DOHH2 (cell line): Measurements from ENCODE around the gene TBC1D22A.

Experiments used
- H3F3A ChIP-seq: fragments of 200-600 bp; sonication (generic), shearing (Covaris generic); 2 replicates; pipeline ENCODE4 v1.6.0; 2016; ENCODE audit warnings: antibody characterized with exemption, mild to moderate bottlenecking; ENCODE audit not compliant: control insufficient read depth, insufficient read depth
- H3K27ac ChIP-seq: fragments of 200-600 bp; sonication (generic); 2 replicates; pipeline ENCODE4 v1.5.1; 2014; ENCODE audit warnings: low read depth, mild to moderate bottlenecking, low read length, moderate library complexity
- H3K27me3 ChIP-seq: fragments of 200-600 bp; sonication (generic); 2 replicates; pipeline ENCODE4 v1.6.1; 2014; ENCODE audit warnings: mild to moderate bottlenecking, low read length, mixed read lengths; ENCODE audit not compliant: control insufficient read depth
- H3K36me3 ChIP-seq: fragments of 200-600 bp; sonication (generic); 2 replicates; pipeline ENCODE4 v1.6.1; 2014; ENCODE audit warnings: mild to moderate bottlenecking, low read length, moderate library complexity, mixed read lengths; ENCODE audit not compliant: control insufficient read depth
- H3K4me1 ChIP-seq: fragments of 200-600 bp; sonication (generic); 2 replicates; pipeline ENCODE4 v1.6.1; 2014; ENCODE audit warnings: mild to moderate bottlenecking, low read length, mixed read lengths; ENCODE audit not compliant: control insufficient read depth
- H3K4me2 ChIP-seq: fragments of 200-600 bp; sonication (generic); 2 replicates; pipeline ENCODE4 v1.6.0; 2014; ENCODE audit warnings: mild to moderate bottlenecking, low read length, moderate library complexity
- H3K4me3 ChIP-seq: fragments of 200-600 bp; sonication (generic); 2 replicates; pipeline ENCODE4 v1.5.1; 2014; ENCODE audit warnings: mild to moderate bottlenecking, low read length, mixed read lengths
- H3K79me2 ChIP-seq: fragments of 200-600 bp; sonication (generic); 2 replicates; pipeline ENCODE4 v1.6.1; 2014; ENCODE audit warnings: mild to moderate bottlenecking, low read length, mixed read lengths; ENCODE audit not compliant: control insufficient read depth
- H3K9me2 ChIP-seq: fragments of 200-600 bp; sonication (generic); replicated peaks from 2 replicates; pipeline ENCODE4 v1.6.1; 2014; ENCODE audit warnings: mild to moderate bottlenecking, low read length, mixed read lengths; ENCODE audit not compliant: control insufficient read depth
- H3K9me3 ChIP-seq: fragments of 200-600 bp; sonication (generic); 2 replicates; pipeline ENCODE4 v1.6.1; 2014; ENCODE audit warnings: antibody characterized with exemption, low read length, mixed read lengths; ENCODE audit not compliant: control insufficient read depth, insufficient read depth
- H4K20me1 ChIP-seq: fragments of 200-600 bp; sonication (generic); 2 replicates; pipeline ENCODE4 v1.6.0; 2014; ENCODE audit warnings: low read depth, mild to moderate bottlenecking, antibody characterized with exemption, low read length, moderate library complexity; ENCODE audit not compliant: control insufficient read depth, insufficient read depth
- EZH2phosphoT487 ChIP-seq: fragments of 200-600 bp; sonication (generic); IDR thresholded peaks from 2 replicates; pipeline ENCODE4 v1.6.1; 2017; ENCODE audit warnings: borderline replicate concordance, mild to moderate bottlenecking, antibody characterized with exemption, low read length, moderate library complexity, mixed read lengths
- TF ChIP-seq, protein P1 (sequence below): fragments of 200-600 bp; sonication (generic); IDR thresholded peaks from one replicate; pipeline ENCODE4 v1.5.1; 2014; ENCODE audit warnings: antibody characterized with exemption, mild to moderate bottlenecking, low read depth, low read length; ENCODE audit not compliant: poor library complexity, severe bottlenecking

Gene TBC1D22A

DNA sequence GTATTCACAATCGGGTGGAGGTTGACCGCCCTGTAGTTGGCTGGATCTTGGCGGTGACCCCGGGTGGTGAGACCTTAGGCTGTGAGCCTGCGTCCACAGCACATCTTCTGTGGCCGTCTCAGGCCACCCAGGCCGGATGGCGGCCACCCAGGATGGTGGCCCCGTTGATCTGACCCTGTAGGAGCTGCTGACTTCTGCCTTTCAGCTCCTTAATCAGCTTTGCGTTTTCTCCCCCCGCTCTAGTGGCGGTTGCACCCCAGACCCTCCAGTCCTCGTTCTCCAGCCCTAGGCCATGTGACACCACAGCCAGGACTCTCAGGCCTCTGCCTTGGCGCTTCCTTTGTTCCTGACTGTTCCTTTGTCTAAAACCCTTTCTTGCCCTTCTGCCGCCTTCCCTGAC, 244.0 kb downstream of the TBC1D22A start:
- Histone ChIP-seq H3K9me2 (no peaks in the 10 kb centered on the region), H3K27ac (no peak overlapping the region), H3K27me3 (no peaks in the 10 kb centered on the region), H4K20me1 (peaks cover 4% of the 10 kb centered on the region; the same call in 1 of the 2 replicates), H3K4me3 (no peak overlapping the region), H3K79me2 (peaks cover 47% of the 10 kb centered on the region), H3K4me2 (no peak overlapping the region), H3K4me1 (no peaks in the 10 kb centered on the region), H3K36me3 (peaks cover 89% of the 10 kb centered on the region), H3K9me3 (no peaks in the 10 kb centered on the region), H3F3A (no peaks in the 10 kb centered on the region)
- no peak for TF ChIP-seq EZH2phosphoT487
- TF ChIP-seq, protein P1, sequence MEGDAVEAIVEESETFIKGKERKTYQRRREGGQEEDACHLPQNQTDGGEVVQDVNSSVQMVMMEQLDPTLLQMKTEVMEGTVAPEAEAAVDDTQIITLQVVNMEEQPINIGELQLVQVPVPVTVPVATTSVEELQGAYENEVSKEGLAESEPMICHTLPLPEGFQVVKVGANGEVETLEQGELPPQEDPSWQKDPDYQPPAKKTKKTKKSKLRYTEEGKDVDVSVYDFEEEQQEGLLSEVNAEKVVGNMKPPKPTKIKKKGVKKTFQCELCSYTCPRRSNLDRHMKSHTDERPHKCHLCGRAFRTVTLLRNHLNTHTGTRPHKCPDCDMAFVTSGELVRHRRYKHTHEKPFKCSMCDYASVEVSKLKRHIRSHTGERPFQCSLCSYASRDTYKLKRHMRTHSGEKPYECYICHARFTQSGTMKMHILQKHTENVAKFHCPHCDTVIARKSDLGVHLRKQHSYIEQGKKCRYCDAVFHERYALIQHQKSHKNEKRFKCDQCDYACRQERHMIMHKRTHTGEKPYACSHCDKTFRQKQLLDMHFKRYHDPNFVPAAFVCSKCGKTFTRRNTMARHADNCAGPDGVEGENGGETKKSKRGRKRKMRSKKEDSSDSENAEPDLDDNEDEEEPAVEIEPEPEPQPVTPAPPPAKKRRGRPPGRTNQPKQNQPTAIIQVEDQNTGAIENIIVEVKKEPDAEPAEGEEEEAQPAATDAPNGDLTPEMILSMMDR = no peak

DNA sequence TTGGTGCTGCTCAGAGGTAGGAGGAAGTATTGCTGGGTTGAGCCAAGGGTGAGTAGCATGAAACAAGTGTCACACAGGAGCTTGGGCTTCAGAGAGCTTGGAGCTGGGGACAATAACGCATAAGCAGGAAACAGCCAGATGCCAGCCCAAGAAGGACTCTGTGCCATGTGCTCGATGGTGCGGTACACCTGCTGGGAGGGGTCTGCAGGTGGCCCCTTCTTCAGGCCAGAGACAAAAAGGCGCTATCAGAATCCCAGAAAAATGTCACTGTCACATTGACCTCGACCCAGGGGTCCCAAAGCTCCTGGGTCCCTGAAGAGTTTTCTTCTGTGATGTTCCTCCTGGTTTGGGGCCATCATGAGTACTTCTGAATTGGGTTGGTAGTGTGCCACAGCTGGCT, 244.4 kb downstream of the TBC1D22A start:
- Histone ChIP-seq H3K4me3 (no peak overlapping the region), H3K9me2 (no peaks in the 10 kb centered on the region), H4K20me1 (peaks cover 4% of the 10 kb centered on the region; the same call in 1 of the 2 replicates), H3K27me3 (no peaks in the 10 kb centered on the region), H3K4me1 (no peaks in the 10 kb centered on the region), H3K4me2 (no peak overlapping the region), H3K9me3 (no peaks in the 10 kb centered on the region), H3K79me2 (peaks cover 51% of the 10 kb centered on the region), H3K27ac (no peak overlapping the region), H3K36me3 (peaks cover 92% of the 10 kb centered on the region), H3F3A (no peaks in the 10 kb centered on the region)
- TF ChIP-seq, protein P1 = no peak
- TF ChIP-seq EZH2phosphoT487 = no peak

- no peaks in the 10 kb centered on the region for H3F3A ChIP-seq
- TF ChIP-seq EZH2phosphoT487 = no peak
- TF ChIP-seq, protein P1 = no peak
- peaks cover 4% of the 10 kb centered on the region; the same call in 1 of the 2 replicates for H4K20me1 ChIP-seq
- no peak overlapping the region for H3K4me3 ChIP-seq
- no peak overlapping the region for H3K27ac ChIP-seq
- H3K9me2 ChIP-seq = no peaks in the 10 kb centered on the region
- H3K9me3 ChIP-seq = no peaks in the 10 kb centered on the region
- no peak overlapping the region for H3K4me2 ChIP-seq
- H3K36me3 ChIP-seq = peaks cover 93% of the 10 kb centered on the region
- H3K79me2 ChIP-seq = peaks cover 51% of the 10 kb centered on the region
- no peaks in the 10 kb centered on the region for H3K4me1 ChIP-seq
- no peaks in the 10 kb centered on the region for H3K27me3 ChIP-seq
Measured at GRCh38 chr22:47007496-47007895, 245.0 kb downstream of the TBC1D22A start.
